Stimulated activated CD4-positive, alpha-beta T cell treated with anti-CD3 and anti-CD28 coated beads, Interleukin-12 subunit alpha, Interleukin-12 subunit beta, amount 100 ng/mL, for 4 hours (primary cell): Measurements from ENCODE around the gene GIPR.
"Not testable (repeated sequence)": the region's sequence is repeated elsewhere in the genome, so short reads cannot be mapped to it uniquely, and the experiment has no call there.

Source experiments
- DNase-seq: peaks from one replicate; pipeline ENCODE4 v3.0.0-alpha.2; 2020

GIPR gene, protein sequence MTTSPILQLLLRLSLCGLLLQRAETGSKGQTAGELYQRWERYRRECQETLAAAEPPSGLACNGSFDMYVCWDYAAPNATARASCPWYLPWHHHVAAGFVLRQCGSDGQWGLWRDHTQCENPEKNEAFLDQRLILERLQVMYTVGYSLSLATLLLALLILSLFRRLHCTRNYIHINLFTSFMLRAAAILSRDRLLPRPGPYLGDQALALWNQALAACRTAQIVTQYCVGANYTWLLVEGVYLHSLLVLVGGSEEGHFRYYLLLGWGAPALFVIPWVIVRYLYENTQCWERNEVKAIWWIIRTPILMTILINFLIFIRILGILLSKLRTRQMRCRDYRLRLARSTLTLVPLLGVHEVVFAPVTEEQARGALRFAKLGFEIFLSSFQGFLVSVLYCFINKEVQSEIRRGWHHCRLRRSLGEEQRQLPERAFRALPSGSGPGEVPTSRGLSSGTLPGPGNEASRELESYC

DNA sequence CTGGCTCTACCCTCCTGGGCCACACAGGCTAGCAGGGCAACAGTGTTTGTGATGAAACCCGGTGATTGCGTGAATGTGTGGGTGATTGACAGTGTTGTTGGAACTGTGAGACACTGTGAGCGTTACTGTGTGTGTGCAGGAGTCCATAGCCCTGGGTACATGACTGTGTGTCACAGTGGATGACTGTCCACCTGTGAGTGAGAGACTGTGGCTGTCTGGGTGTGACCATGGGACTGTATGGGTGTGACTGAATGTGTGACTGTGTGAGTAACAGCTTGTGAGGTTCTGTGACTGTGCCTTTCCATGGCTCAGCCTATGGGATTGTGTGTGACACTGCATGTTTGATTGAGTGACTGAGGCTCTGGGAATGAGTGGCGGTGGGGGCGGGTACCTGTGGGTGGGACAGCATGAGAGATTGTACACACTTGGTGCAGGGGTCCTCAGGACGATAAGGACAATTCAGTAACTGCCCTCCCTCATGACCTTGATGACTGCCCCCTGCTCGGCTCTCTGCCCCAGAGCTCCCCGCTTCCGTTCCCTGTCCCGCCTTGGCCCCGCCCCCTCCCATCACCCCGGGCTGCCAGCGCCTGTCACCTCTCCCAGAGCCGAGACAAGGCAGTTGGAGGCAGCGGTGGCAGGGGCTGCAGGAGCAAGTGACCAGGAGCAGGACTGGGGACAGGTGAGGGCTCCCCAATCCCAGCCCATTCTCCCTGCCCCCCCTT, at the start of gene GIPR:
TSS of gene GIPR (plus strand) at position 602 of the 722 bp plus-strand sequence. CDS start 1,300 bp downstream, outside the sequence.
- DNase-seq: peak; percentile 56

DNA sequence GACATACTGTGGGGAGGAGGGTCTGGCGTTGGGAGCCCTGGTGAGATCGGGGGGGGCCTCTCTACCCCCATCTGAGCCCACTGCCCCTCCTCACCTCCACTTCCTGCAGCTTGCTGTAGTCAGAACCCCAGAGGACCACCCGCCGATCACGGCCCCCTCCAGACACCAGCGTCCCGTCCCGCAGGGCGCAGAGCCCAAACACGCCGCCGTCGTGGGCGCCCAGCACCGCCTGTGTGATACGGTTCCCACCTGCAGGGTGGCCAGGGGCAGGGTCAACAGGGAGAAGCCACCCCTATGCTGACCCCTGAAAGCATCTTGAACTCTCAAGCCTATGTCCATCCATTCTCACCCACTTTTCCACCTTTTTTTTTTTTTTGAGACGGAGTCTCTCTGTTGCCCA, 46.6 kb upstream of the GIPR start:
- DNase-seq: no peak

DNA sequence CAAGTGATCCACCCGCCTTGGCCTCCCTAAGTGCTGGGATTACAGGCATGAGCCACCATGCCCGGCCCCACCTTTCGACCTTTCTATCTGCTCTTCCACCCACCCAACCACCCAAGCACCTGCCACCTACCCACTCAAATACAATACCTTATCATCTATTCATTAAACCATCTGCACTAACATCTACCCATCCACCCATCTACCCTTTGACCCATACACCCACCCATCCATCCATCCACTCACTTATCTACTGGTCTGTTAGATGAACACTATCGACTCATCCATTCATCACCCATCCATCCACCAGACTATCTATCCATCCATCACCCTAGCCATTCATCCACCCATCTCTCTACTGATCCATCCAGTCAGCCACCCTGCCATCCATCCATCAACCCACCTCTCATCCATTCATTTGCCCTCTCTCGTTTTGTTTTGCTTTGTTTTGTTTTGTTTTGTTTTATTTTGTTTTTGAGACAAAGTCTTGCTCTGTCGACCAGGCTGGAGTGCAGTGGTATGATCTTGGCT, 46.0 kb upstream of the GIPR start:
- no peak for DNase-seq

- no peak for DNase-seq
These were observed 44.0 kb upstream of the GIPR start for GRCh38 chr19:45623984-45624383.

GRCh38 chr19:45628219-45628618, 39.8 kb upstream of the GIPR start:
- DNase-seq: not testable (repeated sequence)

DNA sequence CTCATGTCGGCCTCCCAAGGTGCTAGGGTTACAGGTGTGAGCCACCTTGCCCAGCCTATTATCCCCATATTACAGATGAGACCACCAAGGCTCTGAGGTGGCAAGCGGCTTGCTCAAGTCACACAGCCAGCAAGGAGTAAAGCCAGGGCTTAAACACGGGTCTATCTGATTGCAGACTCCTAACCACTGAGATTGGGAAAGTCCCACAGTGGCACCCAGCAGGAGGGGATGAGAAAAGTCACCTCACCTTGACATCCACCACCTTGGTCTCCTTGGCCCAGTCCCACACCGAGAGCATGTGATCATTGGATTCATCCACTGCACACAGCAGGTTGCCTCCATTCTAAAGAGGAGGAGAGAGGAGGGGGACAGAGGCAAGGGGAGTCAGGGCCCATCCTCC, 38.3 kb upstream of the GIPR start:
- DNase-seq: no peak

DNA sequence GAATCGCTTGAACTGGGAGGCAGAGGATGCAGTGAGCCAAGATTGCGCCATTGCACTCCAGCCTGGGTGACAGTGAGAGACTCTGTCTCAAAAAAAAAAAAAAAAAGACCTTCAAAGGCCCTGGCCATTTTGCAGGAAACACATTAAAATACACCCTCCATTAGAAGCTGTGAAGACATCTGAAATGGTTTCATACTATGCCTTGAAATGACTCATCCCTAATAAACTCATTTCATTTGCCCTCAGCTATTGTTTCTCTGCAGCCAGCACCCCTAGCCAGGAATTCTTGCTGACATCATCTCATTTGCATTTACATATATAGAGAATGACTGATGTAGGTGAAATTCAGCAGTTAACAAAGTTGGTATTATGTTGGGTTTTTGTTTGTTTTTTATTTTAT, 37.6 kb upstream of the GIPR start:
- DNase-seq: no peak

- peak; percentile 57 for DNase-seq
These were observed 35.4 kb upstream of the GIPR start for GRCh38 chr19:45632468-45633196.

GRCh38 chr19:45636275-45636674, 31.7 kb upstream of the GIPR start:
- no peak for DNase-seq

DNA sequence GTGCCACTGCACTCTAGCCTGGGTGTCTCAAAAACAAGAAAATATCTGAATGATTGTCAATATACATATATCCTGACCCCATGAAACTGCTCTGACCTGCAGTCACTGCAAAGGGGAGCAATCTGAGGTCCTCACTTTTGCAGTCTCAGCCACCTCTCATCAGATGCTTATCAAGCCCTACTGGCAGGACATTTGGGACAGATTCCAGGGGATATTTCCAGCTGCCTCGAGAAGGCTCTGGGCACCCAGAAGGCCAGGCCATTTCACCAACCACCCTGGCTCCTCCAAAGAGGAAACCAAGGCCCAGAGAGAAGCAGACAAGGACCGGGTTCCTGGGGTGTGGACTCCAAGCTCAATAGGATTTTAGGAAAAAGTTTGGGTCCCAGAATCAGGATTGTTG, 31.1 kb upstream of the GIPR start:
- DNase-seq: no peak

DNA sequence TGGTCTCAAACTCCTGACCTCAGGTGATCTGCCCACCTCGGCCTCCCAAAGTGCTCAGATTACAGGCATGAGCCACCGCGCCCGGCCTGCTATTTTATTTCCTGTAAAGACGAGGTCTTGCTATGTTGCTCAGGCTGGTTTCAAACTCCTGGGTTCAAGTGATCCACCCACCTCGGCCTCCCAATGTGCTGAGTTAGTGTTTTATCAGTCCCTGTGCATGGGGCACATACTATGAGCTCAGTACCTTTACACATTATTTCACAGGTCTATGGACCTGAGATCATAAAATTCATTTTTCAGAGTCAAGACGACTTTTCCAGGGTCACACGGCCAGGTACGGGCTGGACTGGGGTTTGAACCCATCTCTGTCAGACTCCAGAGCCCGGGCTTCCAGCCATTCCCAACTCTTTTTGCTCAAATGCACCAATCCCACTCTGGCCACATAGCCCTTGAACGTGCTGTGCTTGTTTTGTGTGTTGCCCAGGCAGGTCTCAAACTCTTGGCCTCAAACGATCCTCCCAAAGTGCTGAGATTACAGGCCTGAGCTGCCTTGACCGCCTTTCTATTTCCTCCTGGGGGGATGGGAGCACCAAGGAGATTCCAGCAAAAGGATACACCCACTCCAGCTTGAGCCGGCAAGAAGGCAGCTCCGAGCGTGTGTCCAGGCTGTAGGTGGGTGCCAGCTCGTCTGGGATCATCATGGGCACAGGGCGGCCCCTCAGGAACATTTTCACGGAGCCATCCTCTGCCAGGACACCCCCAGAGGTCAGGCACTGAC, 29.9 kb upstream of the GIPR start:
- no peak for DNase-seq

- peak; percentile 60 for DNase-seq
These were observed 28.9 kb upstream of the GIPR start, which contains the start of gene EML2 for GRCh38 chr19:45638930-45639729. EML2 (minus strand) TSS chr19:45639397; CDS start chr19:45639376, 21 bp downstream.

- peak; percentile 39 for DNase-seq
These were observed 27.2 kb upstream of the GIPR start for GRCh38 chr19:45640849-45641273.

- peak; percentile 77 for DNase-seq
These were observed 26.5 kb upstream of the GIPR start for GRCh38 chr19:45641274-45642105.

- DNase-seq: peak; percentile 96
These were observed 24.7 kb upstream of the GIPR start for GRCh38 chr19:45643024-45643926.

GRCh38 chr19:45643927-45644771, 23.9 kb upstream of the GIPR start:
- DNase-seq: no peak

DNA sequence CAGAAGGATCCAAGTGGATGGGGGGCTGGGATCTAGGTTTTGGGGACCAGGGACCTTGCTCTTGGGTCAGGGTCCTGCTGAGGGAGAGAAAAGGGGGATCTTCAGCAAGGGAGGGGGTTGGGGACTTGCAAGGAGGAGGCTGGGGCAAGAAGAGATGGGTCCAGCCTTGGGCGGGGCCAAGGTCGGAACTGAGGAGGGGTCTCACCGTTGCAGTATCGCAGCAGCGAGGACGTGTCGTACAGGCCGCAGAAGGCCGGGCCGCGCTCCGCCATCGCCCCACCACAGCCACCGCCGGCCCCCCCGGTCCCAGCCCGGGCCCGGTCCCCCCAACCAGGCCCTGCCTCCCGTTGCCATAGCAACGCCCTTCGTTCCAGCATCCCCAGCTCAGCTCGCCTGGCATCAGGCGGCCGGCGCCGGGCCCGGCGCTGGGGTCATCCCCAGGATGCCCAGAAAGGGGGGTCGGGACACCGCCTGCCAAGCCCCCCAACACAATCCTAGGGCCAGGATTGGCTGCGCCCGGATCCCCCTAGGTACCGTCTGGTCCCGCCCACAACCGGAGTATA, 22.9 kb upstream of the GIPR start:
- DNase-seq: no peak
